ENCODE measurements around the gene ITPRIP. TPM values are rescaled to one million over a fixed set of nuclear protein-coding genes. Genes with fewer than 3 reads are reported as not detected.

Gene ITPRIP
- total RNA-seq, 1 donor from 2014 or later: 37.0 TPM

DNA sequence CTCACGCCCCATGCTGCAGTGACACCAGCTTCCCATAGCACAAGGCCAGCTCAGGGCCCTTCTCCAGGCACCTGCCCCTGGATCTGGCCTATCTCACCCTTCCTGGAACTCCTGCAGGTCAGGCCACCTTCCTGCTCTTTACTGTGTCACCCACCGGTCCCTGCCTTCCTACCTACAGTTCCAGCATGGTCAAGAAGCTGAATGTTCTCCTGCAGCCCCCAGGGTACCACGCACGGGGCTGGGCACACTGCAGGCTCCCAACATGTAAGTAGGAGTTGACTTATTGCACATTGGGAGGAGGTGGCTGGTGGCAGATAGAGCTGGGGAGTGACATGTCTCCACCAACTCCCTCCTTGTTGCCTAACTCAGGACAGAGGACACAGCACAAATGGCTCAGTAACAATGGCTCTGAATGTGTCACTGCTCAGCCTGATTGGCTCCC, 14.5 kb downstream of the ITPRIP start:
- Histone ChIP-seq H3K9me3 (no peaks in the 10 kb centered on the region), H3K36me3 (no peaks in the 10 kb centered on the region), H3K4me1 (peaks cover 100% of the 10 kb centered on the region), H3K27me3 (ENCODE audit: low read depth) (no peaks in the 10 kb centered on the region), H3K4me3 (no peak overlapping the region), H3K27ac (peak overlapping the region; percentile 99)
- DNase-seq (no peak), ATAC-seq (peak; percentile 3)
- intact Hi-C loops (cut with DNase I): no loop called here
- TF ChIP-seq, protein P1, sequence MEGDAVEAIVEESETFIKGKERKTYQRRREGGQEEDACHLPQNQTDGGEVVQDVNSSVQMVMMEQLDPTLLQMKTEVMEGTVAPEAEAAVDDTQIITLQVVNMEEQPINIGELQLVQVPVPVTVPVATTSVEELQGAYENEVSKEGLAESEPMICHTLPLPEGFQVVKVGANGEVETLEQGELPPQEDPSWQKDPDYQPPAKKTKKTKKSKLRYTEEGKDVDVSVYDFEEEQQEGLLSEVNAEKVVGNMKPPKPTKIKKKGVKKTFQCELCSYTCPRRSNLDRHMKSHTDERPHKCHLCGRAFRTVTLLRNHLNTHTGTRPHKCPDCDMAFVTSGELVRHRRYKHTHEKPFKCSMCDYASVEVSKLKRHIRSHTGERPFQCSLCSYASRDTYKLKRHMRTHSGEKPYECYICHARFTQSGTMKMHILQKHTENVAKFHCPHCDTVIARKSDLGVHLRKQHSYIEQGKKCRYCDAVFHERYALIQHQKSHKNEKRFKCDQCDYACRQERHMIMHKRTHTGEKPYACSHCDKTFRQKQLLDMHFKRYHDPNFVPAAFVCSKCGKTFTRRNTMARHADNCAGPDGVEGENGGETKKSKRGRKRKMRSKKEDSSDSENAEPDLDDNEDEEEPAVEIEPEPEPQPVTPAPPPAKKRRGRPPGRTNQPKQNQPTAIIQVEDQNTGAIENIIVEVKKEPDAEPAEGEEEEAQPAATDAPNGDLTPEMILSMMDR (IDR thresholded peaks at IDR 0.05): no peak

DNA sequence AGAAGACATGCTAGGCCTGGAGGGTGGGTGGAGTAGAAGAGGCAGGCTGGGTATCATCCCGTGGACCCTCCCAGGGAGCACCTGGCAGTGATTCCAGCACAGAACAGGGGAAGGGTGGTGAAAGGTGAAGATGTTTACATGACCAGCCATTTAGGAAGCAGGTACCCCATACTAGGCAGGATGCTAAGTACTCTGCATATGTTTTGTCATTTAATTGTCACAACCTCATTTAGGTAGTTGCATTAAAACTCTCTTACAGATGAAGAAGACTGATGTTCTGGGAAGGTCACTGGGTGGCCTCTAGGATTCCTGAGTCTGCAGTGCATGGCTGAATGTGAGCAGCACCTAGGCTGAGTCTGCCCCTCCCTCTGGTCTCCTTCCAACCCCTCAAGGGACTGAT, 15.2 kb downstream of the ITPRIP start:
- Histone ChIP-seq H3K27me3 (ENCODE audit: low read depth) (no peaks in the 10 kb centered on the region), H3K4me1 (peaks cover 100% of the 10 kb centered on the region), H3K36me3 (peaks cover 3% of the 10 kb centered on the region), H3K4me3 (no peak overlapping the region), H3K9me3 (no peaks in the 10 kb centered on the region), H3K27ac (peak overlapping the region; percentile 99)
- ATAC-seq: no peak
- no peak for DNase-seq
- intact Hi-C loops (cut with DNase I): no loop called here
- TF ChIP-seq, protein P1 (IDR thresholded peaks at IDR 0.05): no peak

- ATAC-seq (peak; percentile 18 to 50), DNase-seq (peak; percentile 77)
- Histone ChIP-seq H3K4me3 (no peak overlapping the region), H3K9me3 (no peaks in the 10 kb centered on the region), H3K36me3 (peaks cover 5% of the 10 kb centered on the region), H3K27me3 (ENCODE audit: low read depth) (no peaks in the 10 kb centered on the region), H3K27ac (peak overlapping the region; percentile 70), H3K4me1 (peaks cover 100% of the 10 kb centered on the region)
- TF ChIP-seq, protein P1 (IDR thresholded peaks at IDR 0.05): no peak
- intact Hi-C loops (cut with DNase I): no loop called here
These were observed 15.9 kb downstream of the ITPRIP start for GRCh38 chr10:104322416-104322782.

DNA sequence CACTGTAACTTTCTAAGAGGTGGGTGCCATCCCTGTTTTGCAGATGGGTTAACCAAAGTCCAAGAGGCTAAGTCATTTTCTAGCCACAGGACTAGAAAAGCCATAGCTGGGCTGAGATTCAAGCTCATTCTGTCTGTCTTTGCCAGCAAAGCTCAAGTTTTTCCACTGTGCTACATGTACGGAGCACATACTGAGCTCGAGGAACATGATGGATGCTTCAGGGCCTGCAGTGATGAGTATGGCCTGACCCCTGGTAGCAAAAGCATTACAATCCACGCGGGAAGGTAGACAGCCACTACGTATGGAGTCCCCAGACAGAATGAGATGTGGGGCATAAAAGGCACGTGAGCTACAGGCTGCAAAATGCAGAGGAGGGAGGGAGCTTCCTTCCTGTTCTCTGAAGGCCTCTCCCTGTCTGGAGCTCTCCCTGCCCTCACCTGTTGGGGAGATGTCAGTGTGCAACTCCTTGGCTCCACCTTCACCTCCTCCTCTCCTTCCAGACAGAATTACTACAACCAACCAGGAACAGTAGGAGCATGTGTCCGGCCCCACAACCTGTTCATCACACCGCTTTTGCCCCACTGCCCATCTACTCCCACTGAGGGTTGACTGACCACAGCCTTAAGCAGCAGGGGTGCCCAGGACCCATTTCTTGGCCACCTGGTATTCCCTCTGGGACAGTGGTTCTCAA, 16.4 kb downstream of the ITPRIP start:
- peak overlapping the region; percentile 70 for H3K27ac ChIP-seq
- ATAC-seq (no peak), DNase-seq (no peak)
- TF ChIP-seq, protein P1 (IDR thresholded peaks at IDR 0.05): no peak
- H3K9me3 ChIP-seq: no peaks in the 10 kb centered on the region
- peaks cover 100% of the 10 kb centered on the region for H3K4me1 ChIP-seq
- H3K4me3 ChIP-seq: no peak overlapping the region
- intact Hi-C loops (cut with DNase I): no loop called here
- H3K27me3 ChIP-seq (ENCODE audit: low read depth): no peaks in the 10 kb centered on the region
- peaks cover 5% of the 10 kb centered on the region for H3K36me3 ChIP-seq

DNA sequence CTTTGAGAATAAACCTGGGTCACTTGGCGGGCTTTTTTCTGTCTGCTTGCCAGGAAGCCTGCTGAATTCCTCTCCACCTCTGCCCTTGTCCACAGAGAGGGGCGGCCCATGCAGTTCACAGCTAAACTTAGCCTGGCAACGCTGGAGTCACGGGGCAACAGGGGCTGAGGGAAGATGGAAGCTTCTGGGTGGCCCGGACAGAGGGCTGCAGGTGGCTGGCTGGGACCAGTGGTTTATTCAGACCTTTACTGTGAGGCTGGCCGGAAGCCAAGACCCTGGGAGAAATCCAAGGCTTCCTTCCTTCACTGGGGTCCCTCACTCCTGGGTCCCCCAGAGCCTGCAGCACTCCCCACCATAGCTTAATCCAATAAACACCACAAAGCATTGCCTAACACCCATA, 17.0 kb downstream of the ITPRIP start:
- DNase-seq (no peak), ATAC-seq (no peak)
- TF ChIP-seq, protein P1 (IDR thresholded peaks at IDR 0.05): no peak
- H3K9me3 ChIP-seq: no peaks in the 10 kb centered on the region
- peak overlapping the region; percentile 70 for H3K27ac ChIP-seq
- peaks cover 5% of the 10 kb centered on the region for H3K36me3 ChIP-seq
- no peaks in the 10 kb centered on the region for H3K27me3 ChIP-seq (ENCODE audit: low read depth)
- H3K4me1 ChIP-seq: peaks cover 100% of the 10 kb centered on the region
- H3K4me3 ChIP-seq: no peak overlapping the region
- intact Hi-C loops (cut with DNase I): no loop called here
